Fibroblast of villous mesenchyme (primary cell): ENCODE results near the gene PDSS1. TPM values are rescaled to one million over a fixed set of nuclear protein-coding genes. Genes with fewer than 3 reads are reported as not detected.
"Not testable (repeated sequence)": the region's sequence is repeated elsewhere in the genome, so short reads cannot be mapped to it uniquely, and the experiment has no call there.

Experiments used
- DNase-seq: peaks from one replicate; pipeline ENCODE4 v3.0.0-alpha.2; 2010; ENCODE audit warnings: low read depth
- H3K4me3 ChIP-seq: 2 replicates; pipeline ENCODE4 v1.5.1; 2011; ENCODE audit warnings: low read depth, mild to moderate bottlenecking, low read length
- CTCF ChIP-seq: IDR thresholded peaks from 2 replicates; pipeline ENCODE4 v1.5.1; 2012; ENCODE audit warnings: low read depth, mild to moderate bottlenecking, low read length; ENCODE audit not compliant: insufficient read depth
- total RNA-seq: library from RNA; depleted of rRNA; stranded (reverse); fragments of >200 nt; gene quantifications from 2 replicates; pipeline ENCODE4 v1.2.3, GENCODE V29; 2012

The PDSS1 gene
- 4.2 and 6.0 TPM in 2 replicates for total RNA-seq

GRCh38 chr10:26697163-26697921 lies at the start of gene PDSS1:
TSS of gene PDSS1 (plus strand) at chr10:26697701. CDS start at chr10:26697712, 11 bp downstream.
- peak; percentile 55 for DNase-seq
- H3K4me3 ChIP-seq = peak within 1 kb of the TSS; percentile 95
- no peak for TF ChIP-seq CTCF

- not testable (repeated sequence) for DNase-seq, H3K4me3 ChIP-seq
Observed at GRCh38 chr10:26648245-26648636, 49.3 kb upstream of the PDSS1 start.

GRCh38 chr10:26650406-26650805 lies 47.1 kb upstream of the PDSS1 start:
- no peak for TF ChIP-seq CTCF
- no peak for DNase-seq
- no peak overlapping the region for H3K4me3 ChIP-seq

- not testable (repeated sequence) for DNase-seq, H3K4me3 ChIP-seq
Observed at GRCh38 chr10:26651476-26651875, 46.0 kb upstream of the PDSS1 start.

- TF ChIP-seq CTCF = no peak
- no peak for DNase-seq
- no peak overlapping the region for H3K4me3 ChIP-seq
Observed at GRCh38 chr10:26653004-26653403, 44.5 kb upstream of the PDSS1 start.

- no peak for DNase-seq
- no peak for TF ChIP-seq CTCF
- no peak overlapping the region for H3K4me3 ChIP-seq
Observed at GRCh38 chr10:26655746-26656145, 41.8 kb upstream of the PDSS1 start.

GRCh38 chr10:26662864-26663263 lies 34.6 kb upstream of the PDSS1 start:
- DNase-seq = no peak
- no peak overlapping the region for H3K4me3 ChIP-seq
- TF ChIP-seq CTCF = no peak
